ENCODE measurements around the gene KIAA1328. TPM values are rescaled to one million over a fixed set of nuclear protein-coding genes. Genes with fewer than 3 reads are reported as not detected.

KIAA1328 gene
- total RNA-seq, 1 experiment from 2014 or later = 15.5 TPM

- Histone ChIP-seq H4K20me1 (ENCODE audit: insufficient read depth, low read depth, low read length) (no peaks in the 10 kb centered on the region), H3K4me2 (ENCODE audit: low read depth, low read length, poor library complexity, severe bottlenecking) (no peak overlapping the region), H3K4me1 (ENCODE audit: low read length) (no peaks in the 10 kb centered on the region), H3K9me3 (ENCODE audit: low read length) (no peaks in the 10 kb centered on the region), H3K4me3 (ENCODE audit: low read length) (no peak overlapping the region), H3K9ac (ENCODE audit: low read length) (no peak overlapping the region), H3K9me2 (replicated peaks; ENCODE audit: insufficient read depth, low read length) (no peaks in the 10 kb centered on the region), H2AFZ (ENCODE audit: low read length) (no peak overlapping the region), H3K27ac (ENCODE audit: low read length) (no peak overlapping the region), H3K27me3 (ENCODE audit: low read length) (no peaks in the 10 kb centered on the region), H3K79me2 (ENCODE audit: low read length) (no peaks in the 10 kb centered on the region), H3K36me3 (ENCODE audit: insufficient read depth, low read length) (no peaks in the 10 kb centered on the region)
- DNase-seq = no peak
Observed at GRCh38 chr18:37170984-37171383, 342.1 kb downstream of the KIAA1328 start.

GRCh38 chr18:37173384-37173783 lies 344.5 kb downstream of the KIAA1328 start:
- Histone ChIP-seq H3K79me2 (ENCODE audit: low read length) (no peaks in the 10 kb centered on the region), H3K4me2 (ENCODE audit: low read depth, low read length, poor library complexity, severe bottlenecking) (no peak overlapping the region), H3K36me3 (ENCODE audit: insufficient read depth, low read length) (no peaks in the 10 kb centered on the region), H3K9me2 (replicated peaks; ENCODE audit: insufficient read depth, low read length) (no peaks in the 10 kb centered on the region), H3K9me3 (ENCODE audit: low read length) (no peaks in the 10 kb centered on the region), H3K9ac (ENCODE audit: low read length) (no peak overlapping the region), H3K4me3 (ENCODE audit: low read length) (no peak overlapping the region), H3K27me3 (ENCODE audit: low read length) (no peaks in the 10 kb centered on the region), H4K20me1 (ENCODE audit: insufficient read depth, low read depth, low read length) (no peaks in the 10 kb centered on the region), H3K4me1 (ENCODE audit: low read length) (no peaks in the 10 kb centered on the region), H2AFZ (ENCODE audit: low read length) (no peak overlapping the region), H3K27ac (ENCODE audit: low read length) (no peak overlapping the region)
- no peak for DNase-seq

GRCh38 chr18:37175727-37176620 lies 347.0 kb downstream of the KIAA1328 start:
- no peaks in the 10 kb centered on the region for H4K20me1 ChIP-seq (ENCODE audit: insufficient read depth, low read depth, low read length)
- H3K9me3 ChIP-seq (ENCODE audit: low read length) = no peaks in the 10 kb centered on the region
- DNase-seq = no peak
- H3K4me1 ChIP-seq (ENCODE audit: low read length) = no peaks in the 10 kb centered on the region
- no peak overlapping the region for H3K4me2 ChIP-seq (ENCODE audit: low read depth, low read length, poor library complexity, severe bottlenecking)
- H3K79me2 ChIP-seq (ENCODE audit: low read length) = no peaks in the 10 kb centered on the region
- no peak overlapping the region for H2AFZ ChIP-seq (ENCODE audit: low read length)
- H3K27me3 ChIP-seq (ENCODE audit: low read length) = no peaks in the 10 kb centered on the region
- H3K36me3 ChIP-seq (ENCODE audit: insufficient read depth, low read length) = no peaks in the 10 kb centered on the region
- no peak overlapping the region for H3K4me3 ChIP-seq (ENCODE audit: low read length)
- no peak overlapping the region for H3K27ac ChIP-seq (ENCODE audit: low read length)
- H3K9ac ChIP-seq (ENCODE audit: low read length) = no peak overlapping the region
- no peaks in the 10 kb centered on the region for H3K9me2 ChIP-seq (replicated peaks; ENCODE audit: insufficient read depth, low read length)

GRCh38 chr18:37176621-37176934 lies 347.7 kb downstream of the KIAA1328 start:
- Histone ChIP-seq H3K4me1 (ENCODE audit: low read length) (no peaks in the 10 kb centered on the region), H3K36me3 (ENCODE audit: insufficient read depth, low read length) (no peaks in the 10 kb centered on the region), H3K79me2 (ENCODE audit: low read length) (no peaks in the 10 kb centered on the region), H3K9ac (ENCODE audit: low read length) (no peak overlapping the region), H3K27me3 (ENCODE audit: low read length) (no peaks in the 10 kb centered on the region), H3K9me3 (ENCODE audit: low read length) (no peaks in the 10 kb centered on the region), H4K20me1 (ENCODE audit: insufficient read depth, low read depth, low read length) (no peaks in the 10 kb centered on the region), H3K27ac (ENCODE audit: low read length) (no peak overlapping the region), H3K9me2 (replicated peaks; ENCODE audit: insufficient read depth, low read length) (no peaks in the 10 kb centered on the region), H2AFZ (ENCODE audit: low read length) (no peak overlapping the region), H3K4me2 (ENCODE audit: low read depth, low read length, poor library complexity, severe bottlenecking) (no peak overlapping the region), H3K4me3 (ENCODE audit: low read length) (no peak overlapping the region)
- no peak for DNase-seq

GRCh38 chr18:37179384-37179783 lies 350.5 kb downstream of the KIAA1328 start:
- Histone ChIP-seq H3K4me3 (ENCODE audit: low read length) (no peak overlapping the region), H3K79me2 (ENCODE audit: low read length) (no peaks in the 10 kb centered on the region), H3K27me3 (ENCODE audit: low read length) (no peaks in the 10 kb centered on the region), H4K20me1 (ENCODE audit: insufficient read depth, low read depth, low read length) (no peaks in the 10 kb centered on the region), H3K9me3 (ENCODE audit: low read length) (no peaks in the 10 kb centered on the region), H3K4me2 (ENCODE audit: low read depth, low read length, poor library complexity, severe bottlenecking) (no peak overlapping the region), H3K9ac (ENCODE audit: low read length) (no peak overlapping the region), H3K9me2 (replicated peaks; ENCODE audit: insufficient read depth, low read length) (no peaks in the 10 kb centered on the region), H3K27ac (ENCODE audit: low read length) (no peak overlapping the region), H3K36me3 (ENCODE audit: insufficient read depth, low read length) (no peaks in the 10 kb centered on the region), H3K4me1 (ENCODE audit: low read length) (no peaks in the 10 kb centered on the region), H2AFZ (ENCODE audit: low read length) (no peak overlapping the region)
- DNase-seq = no peak

GRCh38 chr18:37180086-37180485 lies 351.2 kb downstream of the KIAA1328 start:
- Histone ChIP-seq H3K9me2 (replicated peaks; ENCODE audit: insufficient read depth, low read length) (no peaks in the 10 kb centered on the region), H3K9ac (ENCODE audit: low read length) (no peak overlapping the region), H3K4me2 (ENCODE audit: low read depth, low read length, poor library complexity, severe bottlenecking) (no peak overlapping the region), H2AFZ (ENCODE audit: low read length) (no peak overlapping the region), H4K20me1 (ENCODE audit: insufficient read depth, low read depth, low read length) (no peaks in the 10 kb centered on the region), H3K9me3 (ENCODE audit: low read length) (no peaks in the 10 kb centered on the region), H3K79me2 (ENCODE audit: low read length) (no peaks in the 10 kb centered on the region), H3K27ac (ENCODE audit: low read length) (no peak overlapping the region), H3K27me3 (ENCODE audit: low read length) (no peaks in the 10 kb centered on the region), H3K4me3 (ENCODE audit: low read length) (no peak overlapping the region), H3K4me1 (ENCODE audit: low read length) (no peaks in the 10 kb centered on the region), H3K36me3 (ENCODE audit: insufficient read depth, low read length) (no peaks in the 10 kb centered on the region)
- DNase-seq = no peak

GRCh38 chr18:37182340-37183135 lies 353.6 kb downstream of the KIAA1328 start:
- H3K36me3 ChIP-seq (ENCODE audit: insufficient read depth, low read length) = no peaks in the 10 kb centered on the region
- H3K9me2 ChIP-seq (replicated peaks; ENCODE audit: insufficient read depth, low read length) = no peaks in the 10 kb centered on the region
- H3K79me2 ChIP-seq (ENCODE audit: low read length) = no peaks in the 10 kb centered on the region
- no peak overlapping the region for H3K27ac ChIP-seq (ENCODE audit: low read length)
- H2AFZ ChIP-seq (ENCODE audit: low read length) = no peak overlapping the region
- DNase-seq = no peak
- H3K4me2 ChIP-seq (ENCODE audit: low read depth, low read length, poor library complexity, severe bottlenecking) = no peak overlapping the region
- no peaks in the 10 kb centered on the region for H3K9me3 ChIP-seq (ENCODE audit: low read length)
- no peak overlapping the region for H3K9ac ChIP-seq (ENCODE audit: low read length)
- no peaks in the 10 kb centered on the region for H3K27me3 ChIP-seq (ENCODE audit: low read length)
- H3K4me1 ChIP-seq (ENCODE audit: low read length) = no peaks in the 10 kb centered on the region
- H4K20me1 ChIP-seq (ENCODE audit: insufficient read depth, low read depth, low read length) = no peaks in the 10 kb centered on the region
- no peak overlapping the region for H3K4me3 ChIP-seq (ENCODE audit: low read length)

- H3K9me3 ChIP-seq (ENCODE audit: low read length) = no peaks in the 10 kb centered on the region
- no peak overlapping the region for H3K4me2 ChIP-seq (ENCODE audit: low read depth, low read length, poor library complexity, severe bottlenecking)
- H3K4me1 ChIP-seq (ENCODE audit: low read length) = no peaks in the 10 kb centered on the region
- H3K36me3 ChIP-seq (ENCODE audit: insufficient read depth, low read length) = no peaks in the 10 kb centered on the region
- H3K9me2 ChIP-seq (replicated peaks; ENCODE audit: insufficient read depth, low read length) = no peaks in the 10 kb centered on the region
- H4K20me1 ChIP-seq (ENCODE audit: insufficient read depth, low read depth, low read length) = no peaks in the 10 kb centered on the region
- H2AFZ ChIP-seq (ENCODE audit: low read length) = no peak overlapping the region
- no peak overlapping the region for H3K9ac ChIP-seq (ENCODE audit: low read length)
- no peak overlapping the region for H3K27ac ChIP-seq (ENCODE audit: low read length)
- no peak for DNase-seq
- no peaks in the 10 kb centered on the region for H3K27me3 ChIP-seq (ENCODE audit: low read length)
- H3K4me3 ChIP-seq (ENCODE audit: low read length) = no peak overlapping the region
- H3K79me2 ChIP-seq (ENCODE audit: low read length) = no peaks in the 10 kb centered on the region
Observed at GRCh38 chr18:37184209-37184868, 355.4 kb downstream of the KIAA1328 start.
